PC-3 (cell line): ENCODE results near the gene P2RY6.

ENCODE experiments used
- EZH2 ChIP-seq: fragments of 300-600 bp; sonication (generic); IDR thresholded peaks from one replicate; pipeline ENCODE4 v1.6.1; 2017; ENCODE audit warnings: antibody characterized with exemption, mild to moderate bottlenecking, low read length; ENCODE audit not compliant: unreplicated experiment
- EZH2phosphoT487 ChIP-seq: fragments of 300-600 bp; sonication (generic); IDR thresholded peaks from 2 replicates; pipeline ENCODE4 v1.6.1; 2018; ENCODE audit warnings: mild to moderate bottlenecking, antibody characterized with exemption, low read length, borderline replicate concordance

- TF ChIP-seq EZH2phosphoT487 (no peak), EZH2 (no peak)
Measured at GRCh38 chr11:73257342-73258103, 14.6 kb upstream of the P2RY6 start.
